ENCODE results near the gene IL26. TPM values are rescaled to one million over a fixed set of nuclear protein-coding genes. Genes with fewer than 3 reads are reported as not detected.
A peak's percentile ranks its signal among the peaks of the same experiment; 100 is the strongest.

IL26 gene
- total RNA-seq, 1 experiment from 2014 or later, result not detected

DNA sequence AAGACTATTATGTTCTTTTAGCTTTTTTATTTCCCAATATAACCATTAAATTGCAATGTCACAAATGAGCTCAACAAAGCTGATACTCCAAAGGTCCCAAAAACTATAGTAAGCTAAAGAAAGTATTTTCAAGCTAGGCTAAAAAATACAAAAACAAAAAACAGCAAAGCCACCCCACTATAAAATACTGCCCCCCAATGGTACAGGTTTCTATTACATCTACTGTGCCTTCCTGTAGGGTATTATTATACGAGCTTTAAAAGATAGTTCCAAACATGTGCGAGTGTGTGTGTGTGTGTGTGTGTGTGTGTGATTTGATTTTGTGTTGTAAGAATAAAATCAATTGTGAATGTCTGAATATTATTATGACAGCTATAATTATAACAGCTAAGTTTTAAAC, 67.2 kb downstream of the IL26 start:
- H3K9me3 ChIP-seq (ENCODE audit: insufficient read depth, low read depth), result no peaks in the 10 kb centered on the region
- no peak overlapping the region for H3K27ac ChIP-seq
- H3F3A ChIP-seq (ENCODE audit: insufficient read depth, low read depth), result no peaks in the 10 kb centered on the region
- H2AFZ ChIP-seq, result no peak overlapping the region
- CTCF ChIA-PET, result interaction anchor here (0.6 to 1.0 kb wide), 3 partner anchors 119 to 802 kb away, joined by 3 to 16 read pairs (median 7); no protein-coding TSS in a partner anchor
- no peak for TF ChIP-seq EZH2 (IDR thresholded peaks at IDR 0.05; ENCODE audit: low read depth)
- TF ChIP-seq, protein P1, sequence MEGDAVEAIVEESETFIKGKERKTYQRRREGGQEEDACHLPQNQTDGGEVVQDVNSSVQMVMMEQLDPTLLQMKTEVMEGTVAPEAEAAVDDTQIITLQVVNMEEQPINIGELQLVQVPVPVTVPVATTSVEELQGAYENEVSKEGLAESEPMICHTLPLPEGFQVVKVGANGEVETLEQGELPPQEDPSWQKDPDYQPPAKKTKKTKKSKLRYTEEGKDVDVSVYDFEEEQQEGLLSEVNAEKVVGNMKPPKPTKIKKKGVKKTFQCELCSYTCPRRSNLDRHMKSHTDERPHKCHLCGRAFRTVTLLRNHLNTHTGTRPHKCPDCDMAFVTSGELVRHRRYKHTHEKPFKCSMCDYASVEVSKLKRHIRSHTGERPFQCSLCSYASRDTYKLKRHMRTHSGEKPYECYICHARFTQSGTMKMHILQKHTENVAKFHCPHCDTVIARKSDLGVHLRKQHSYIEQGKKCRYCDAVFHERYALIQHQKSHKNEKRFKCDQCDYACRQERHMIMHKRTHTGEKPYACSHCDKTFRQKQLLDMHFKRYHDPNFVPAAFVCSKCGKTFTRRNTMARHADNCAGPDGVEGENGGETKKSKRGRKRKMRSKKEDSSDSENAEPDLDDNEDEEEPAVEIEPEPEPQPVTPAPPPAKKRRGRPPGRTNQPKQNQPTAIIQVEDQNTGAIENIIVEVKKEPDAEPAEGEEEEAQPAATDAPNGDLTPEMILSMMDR (conservative IDR thresholded peaks at IDR 0.05), result peak; percentile 68
- H3K36me3 ChIP-seq (ENCODE audit: low read depth), result no peaks in the 10 kb centered on the region
- no peaks in the 10 kb centered on the region for H3K79me2 ChIP-seq (ENCODE audit: low read depth)
- no peaks in the 10 kb centered on the region for H3K9me2 ChIP-seq (ENCODE audit: insufficient read depth)
- H3K4me2 ChIP-seq, result no peak overlapping the region
- H3K4me1 ChIP-seq (replicated peaks; ENCODE audit: insufficient read depth), result no peaks in the 10 kb centered on the region
- POLR2A ChIA-PET (ENCODE audit: unreplicated experiment), result interaction anchor here (0.6 kb wide), 2 partner anchors 446 to 933 kb away, joined by 3 to 11 read pairs; no protein-coding TSS in a partner anchor
- BruUV-seq (replicated peaks), result no TSS peak
- no peaks in the 10 kb centered on the region for H4K20me1 ChIP-seq (ENCODE audit: insufficient read depth)
- H3K27me3 ChIP-seq (ENCODE audit: insufficient read depth, low read depth), result no peaks in the 10 kb centered on the region
- intact Hi-C loops (cut with micrococcal nuclease; ENCODE audit: unreplicated experiment), result loop anchor here (1.0 kb wide), 1 partner anchor 118 kb away; no protein-coding TSS in a partner anchor
- no peak for DNase-seq
- no peak overlapping the region for H3K4me3 ChIP-seq

DNA sequence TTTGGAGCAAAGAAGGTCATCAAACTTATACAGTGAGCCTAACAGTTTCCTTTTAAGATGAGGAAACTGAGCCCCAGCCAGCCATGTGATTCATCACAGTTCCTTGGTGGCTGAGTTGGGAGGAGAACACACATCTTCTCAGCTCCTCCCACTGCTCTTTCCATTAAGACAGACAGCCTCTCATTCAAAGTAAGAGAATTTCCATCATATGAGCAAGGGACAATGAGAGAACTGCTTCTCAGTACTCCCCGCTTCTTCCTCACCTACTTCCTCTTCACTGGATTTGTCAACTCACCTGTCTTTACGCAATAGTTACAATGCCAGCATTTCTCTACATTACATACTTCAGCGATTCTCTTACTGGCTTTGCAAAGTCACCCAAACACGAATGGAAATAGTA, 68.2 kb downstream of the IL26 start:
- no peak overlapping the region for H3K27ac ChIP-seq
- no peak overlapping the region for H3K4me2 ChIP-seq
- no peak overlapping the region for H3K4me3 ChIP-seq
- intact Hi-C loops (cut with micrococcal nuclease; ENCODE audit: unreplicated experiment), result no loop called here
- DNase-seq, result no peak
- CTCF ChIA-PET, result interaction anchor here (0.9 to 1.0 kb wide), 2 partner anchors 23 to 801 kb away, joined by 8 to 16 read pairs; no protein-coding TSS in a partner anchor
- no peak overlapping the region for H2AFZ ChIP-seq
- no peaks in the 10 kb centered on the region for H3K79me2 ChIP-seq (ENCODE audit: low read depth)
- no peaks in the 10 kb centered on the region for H3K4me1 ChIP-seq (replicated peaks; ENCODE audit: insufficient read depth)
- POLR2A ChIA-PET (ENCODE audit: unreplicated experiment), result no interaction called here
- TF ChIP-seq, protein P1 (conservative IDR thresholded peaks at IDR 0.05), result no peak
- TF ChIP-seq EZH2 (IDR thresholded peaks at IDR 0.05; ENCODE audit: low read depth), result no peak
- no peaks in the 10 kb centered on the region for H3F3A ChIP-seq (ENCODE audit: insufficient read depth, low read depth)
- H3K36me3 ChIP-seq (ENCODE audit: low read depth), result no peaks in the 10 kb centered on the region
- no peaks in the 10 kb centered on the region for H3K27me3 ChIP-seq (ENCODE audit: insufficient read depth, low read depth)
- no TSS peak for BruUV-seq (replicated peaks)
- no peaks in the 10 kb centered on the region for H3K9me2 ChIP-seq (ENCODE audit: insufficient read depth)
- H3K9me3 ChIP-seq (ENCODE audit: insufficient read depth, low read depth), result no peaks in the 10 kb centered on the region
- no peaks in the 10 kb centered on the region for H4K20me1 ChIP-seq (ENCODE audit: insufficient read depth)

DNA sequence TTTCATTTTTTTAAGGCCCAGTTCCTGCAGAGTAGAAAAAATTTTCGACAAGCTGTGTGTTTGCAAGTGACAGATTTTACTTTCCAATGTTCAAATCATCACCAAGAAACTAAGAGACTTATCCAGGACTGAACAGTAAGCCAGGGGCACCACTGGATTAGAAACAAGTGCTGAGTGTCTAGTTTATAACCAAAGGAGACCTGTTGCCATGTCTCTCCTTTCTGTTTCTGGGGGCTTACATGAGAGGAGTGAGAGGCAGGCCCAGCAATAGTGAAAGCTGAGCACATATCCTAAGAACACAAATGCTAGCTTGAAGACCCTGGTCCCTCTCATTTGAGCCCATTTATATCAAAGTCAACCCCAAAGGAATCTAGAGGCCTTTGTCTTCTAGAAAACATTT, 69.0 kb downstream of the IL26 start:
- Histone ChIP-seq H3K9me2 (ENCODE audit: insufficient read depth) (no peaks in the 10 kb centered on the region), H3K36me3 (ENCODE audit: low read depth) (no peaks in the 10 kb centered on the region), H4K20me1 (ENCODE audit: insufficient read depth) (no peaks in the 10 kb centered on the region), H3K27me3 (ENCODE audit: insufficient read depth, low read depth) (no peaks in the 10 kb centered on the region), H2AFZ (no peak overlapping the region), H3K4me1 (replicated peaks; ENCODE audit: insufficient read depth) (no peaks in the 10 kb centered on the region), H3K4me3 (no peak overlapping the region), H3K27ac (no peak overlapping the region), H3K4me2 (no peak overlapping the region), H3F3A (ENCODE audit: insufficient read depth, low read depth) (no peaks in the 10 kb centered on the region), H3K79me2 (ENCODE audit: low read depth) (no peaks in the 10 kb centered on the region), H3K9me3 (ENCODE audit: insufficient read depth, low read depth) (no peaks in the 10 kb centered on the region)
- intact Hi-C loops (cut with micrococcal nuclease; ENCODE audit: unreplicated experiment), result no loop called here
- BruUV-seq (replicated peaks), result no TSS peak
- DNase-seq, result no peak
- ChIA-PET CTCF (interaction anchor here (0.9 kb wide), 1 partner anchor 22 kb away, joined by 8 read pairs; no protein-coding TSS in a partner anchor), POLR2A (ENCODE audit: unreplicated experiment) (no interaction called here)
- TF ChIP-seq EZH2 (IDR thresholded peaks at IDR 0.05; ENCODE audit: low read depth), result no peak
- TF ChIP-seq, protein P1 (conservative IDR thresholded peaks at IDR 0.05), result no peak

All from PC-9 (cell line).